Measurements from ENCODE around the gene PPTC7. TPM values are rescaled to one million over a fixed set of nuclear protein-coding genes. Genes with fewer than 3 reads are reported as not detected.

Gene PPTC7
- total and polyA plus RNA-seq, 2 of the 13 experiments (the other 11 are each of a cell fraction or from before 2014, with no cell fraction given) = 4.8 to 12.3 TPM

GRCh38 chr12:110546339-110546738 is 36.8 kb downstream of the PPTC7 start:
- BruUV-seq (replicated peaks) = no TSS peak
- WGBS (ENCODE audit: low lambda C conversion rate) = 96% methylated on average over 3 of the region's 3 CpGs
- FAIRE-seq (no peak), ATAC-seq (no peak), DNase-seq (ENCODE audit: low spot score) (no peak)
- H3K4me3 ChIP-seq (replicated peaks in 1 of 3; ENCODE audit: insufficient read depth in 1 of 3, low read depth in 2 of 3, low read length in 3 of 3) = no peak overlapping the region
- no peak overlapping the region for H2AFZ ChIP-seq (ENCODE audit: low read length)
- H3K27ac ChIP-seq (ENCODE audit: extremely low read length, insufficient read depth, low read length) = no peak overlapping the region
- no peak overlapping the region for H3K4me2 ChIP-seq (ENCODE audit: low read depth, low read length)
- H3K4me1 ChIP-seq (ENCODE audit: insufficient read depth, low read length) = no peaks in the 10 kb centered on the region
- POLR2A ChIA-PET = no interaction called here
- no peaks in the 10 kb centered on the region for H4K20me1 ChIP-seq (ENCODE audit: insufficient read depth, low read length)
- TF ChIP-seq TCF12 (IDR thresholded peaks at IDR 0.05) = no peak
- TF ChIP-seq TCF12 (CRISPR knock-in tag; IDR thresholded peaks at IDR 0.05) = no peak
- no peak for TF ChIP-seq SP140L (CRISPR knock-in tag; IDR thresholded peaks at IDR 0.05; ENCODE audit: borderline replicate concordance)
- no peak for TF ChIP-seq TRIM22 (IDR thresholded peaks at IDR 0.05)
- no peak for TF ChIP-seq HBP1 (CRISPR knock-in tag; IDR thresholded peaks at IDR 0.05; ENCODE audit: low read depth)
- TF ChIP-seq SCMH1 (CRISPR knock-in tag; IDR thresholded peaks at IDR 0.05; ENCODE audit: borderline replicate concordance) = no peak
- no peak for TF ChIP-seq TP53 (CRISPR knock-in tag; conservative IDR thresholded peaks at IDR 0.05)
- no peak for TF ChIP-seq SNRNP70 (IDR thresholded peaks at IDR 0.05; ENCODE audit: low read depth, low read length)
- TF ChIP-seq CEBPG (CRISPR knock-in tag; IDR thresholded peaks at IDR 0.05) = no peak
- no peak for TF ChIP-seq ZNF136 (CRISPR knock-in tag; IDR thresholded peaks at IDR 0.05; ENCODE audit: low read depth)
- H3K9ac ChIP-seq (ENCODE audit: insufficient read depth, low read depth, low read length) = no peak overlapping the region
- CTCF ChIA-PET (ENCODE audit: low intra/inter-chr PET ratio, low total read pairs) = no interaction called here
- intact Hi-C loops (cut with micrococcal nuclease; ENCODE audit: unreplicated experiment) = loop anchor here (5.0 kb wide), 1 partner anchor 94 kb away; the partner anchor contains the start of gene ARPC3
- peaks cover 8 to 66% of the 10 kb centered on the region in 2 experiments for H3K36me3 ChIP-seq (replicated peaks in 1 of 2; ENCODE audit: control insufficient read depth in 1 of 2, insufficient read depth in 2 of 2, low read length in 2 of 2)
- in situ Hi-C loops (cut with HindIII; ENCODE audit: extremely low pct_ligation_motif_present, low pct_unique_long_range_greater_than_20kb) = no loop called here
- no peaks in the 10 kb centered on the region for H3K27me3 ChIP-seq (ENCODE audit: control insufficient read depth in 1 of 2, insufficient read depth in 2 of 2, low read length in 2 of 2)
- H3K79me2 ChIP-seq (ENCODE audit: insufficient read depth, low read length) = peaks cover 2% of the 10 kb centered on the region
- H3K9me3 ChIP-seq (ENCODE audit: low read length) = no peaks in the 10 kb centered on the region
